Mucosa of descending colon (tissue), 3 donors: ENCODE measurements around the gene CD74. TPM values are rescaled to one million over a fixed set of nuclear protein-coding genes. Genes with fewer than 3 reads are reported as not detected.
"Not testable (repeated sequence)": the region's sequence is repeated elsewhere in the genome, so short reads cannot be mapped to it uniquely, and the experiment has no call there.

Experiments
- ATAC-seq: fragments of 200-7000 bp; cut with Tn5 transposase; one replicate; pipeline ENCODE4 v1.9.1; 2020; ENCODE audit warnings: mild to moderate bottlenecking, moderate library complexity
- DNase-seq, 3 donors: peaks; one replicate each; pipeline ENCODE4 v3.0.0-alpha.2; 2020
- H3K36me3 ChIP-seq: fragments of 200-600 bp; one replicate; pipeline ENCODE4 v1.8.0; 2021; ENCODE audit warnings: low read depth, mild to moderate bottlenecking
- H3K4me1 ChIP-seq: fragments of 200-600 bp; one replicate; pipeline ENCODE4 v1.8.0; 2021; ENCODE audit warnings: low read depth, mild to moderate bottlenecking
- H3K4me3 ChIP-seq: fragments of 200-600 bp; one replicate; pipeline ENCODE4 v1.8.0; 2021; ENCODE audit warnings: mild to moderate bottlenecking
- H3K9me3 ChIP-seq: fragments of 200-600 bp; one replicate; pipeline ENCODE4 v1.8.0; 2021; ENCODE audit warnings: mild to moderate bottlenecking
- CTCF ChIP-seq: fragments of 200-600 bp; IDR thresholded peaks from one replicate; pipeline ENCODE4 v1.8.0; 2022; ENCODE audit warnings: antibody characterized with exemption, mild to moderate bottlenecking
- intact Hi-C, 2 donors: fragments of 100-400 bp; cut with DNase I in 1 of 2; cut with micrococcal nuclease in 1 of 2; formaldehyde crosslinking; loops; one replicate each; pipeline versions ENCODE4 v1.11.0 to v1.11.1; 2022; cut with DNase I, micrococcal nuclease
- total RNA-seq, 3 donors: library from RNA; stranded (reverse); fragmentation: NEBNext Ultra II Directional in 2 of 3; extraction: Animal tissue kit (Norgen Biotek cat#: 25700) in 2 of 3; gene quantifications; one replicate each; pipeline versions ENCODE4 v1.2.1 to v1.2.4, GENCODE V29; 2021 to 2023
- donor health status: DM: no; HTN: no; CAD: no; lungs with moderate emphysema.
- donor health status: DM: no; HTN: no; CAD: no.
- donor health status: DM: no; HTN: yes; CAD: no.

CD74 gene
- total RNA-seq, 3 donors from 2014 or later, result 198 to 1,033 (median 284) TPM

- Histone ChIP-seq H3K4me3 (no peak overlapping the region), H3K9me3 (no peaks in the 10 kb centered on the region), H3K4me1 (no peaks in the 10 kb centered on the region), H3K36me3 (no peaks in the 10 kb centered on the region)
- no peak for TF ChIP-seq CTCF
- ATAC-seq (no peak), DNase-seq (no peak)
- intact Hi-C loops, result no loop called here
These were observed 9.4 kb upstream of the CD74 start for GRCh38 chr5:150422075-150422474.

DNA sequence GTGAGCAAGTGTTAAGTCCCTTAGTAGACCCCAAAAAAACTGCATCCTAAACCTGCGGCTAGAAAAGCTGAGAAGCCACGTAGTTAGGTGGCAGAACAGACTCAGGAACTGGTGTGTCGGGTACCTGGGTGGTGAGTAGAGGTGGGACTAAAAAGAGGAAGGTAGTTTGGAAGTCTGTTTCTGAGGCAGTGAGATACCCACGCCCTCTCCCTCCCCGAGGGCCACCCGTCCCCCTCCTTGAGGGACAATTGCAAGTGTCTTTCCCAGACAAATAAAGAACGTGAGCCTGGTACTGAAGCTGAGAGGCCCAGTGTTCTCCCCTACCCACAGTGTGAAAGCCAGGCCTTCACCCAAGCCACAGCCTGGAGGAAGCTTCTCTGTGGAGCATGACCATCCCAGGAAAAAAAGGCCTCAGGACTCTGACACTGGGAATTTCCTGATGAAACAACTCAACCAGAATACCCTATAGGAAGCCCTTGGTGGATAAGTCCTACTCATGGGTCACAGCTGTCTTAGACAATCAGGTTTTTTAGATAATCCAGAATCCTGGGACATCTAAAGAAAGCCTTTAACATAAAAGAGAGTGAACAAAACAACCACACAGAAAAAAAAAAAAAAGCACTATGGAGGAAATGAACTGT, 7.0 kb upstream of the CD74 start:
- Histone ChIP-seq H3K4me3 (no peak overlapping the region), H3K36me3 (no peaks in the 10 kb centered on the region), H3K9me3 (no peaks in the 10 kb centered on the region), H3K4me1 (no peaks in the 10 kb centered on the region)
- DNase-seq (no peak), ATAC-seq (peak; percentile 83)
- intact Hi-C loops, result no loop called here
- no peak for TF ChIP-seq CTCF

GRCh38 chr5:150413902-150414790, 1.4 kb upstream of the CD74 start:
- H3K36me3 ChIP-seq, ATAC-seq, H3K4me3 ChIP-seq, H3K9me3 ChIP-seq, intact Hi-C loops: not testable (repeated sequence)
- peaks cover 14% of the 10 kb centered on the region for H3K4me1 ChIP-seq
- peak in 1 of 3 donors; percentile 33 for DNase-seq

DNA sequence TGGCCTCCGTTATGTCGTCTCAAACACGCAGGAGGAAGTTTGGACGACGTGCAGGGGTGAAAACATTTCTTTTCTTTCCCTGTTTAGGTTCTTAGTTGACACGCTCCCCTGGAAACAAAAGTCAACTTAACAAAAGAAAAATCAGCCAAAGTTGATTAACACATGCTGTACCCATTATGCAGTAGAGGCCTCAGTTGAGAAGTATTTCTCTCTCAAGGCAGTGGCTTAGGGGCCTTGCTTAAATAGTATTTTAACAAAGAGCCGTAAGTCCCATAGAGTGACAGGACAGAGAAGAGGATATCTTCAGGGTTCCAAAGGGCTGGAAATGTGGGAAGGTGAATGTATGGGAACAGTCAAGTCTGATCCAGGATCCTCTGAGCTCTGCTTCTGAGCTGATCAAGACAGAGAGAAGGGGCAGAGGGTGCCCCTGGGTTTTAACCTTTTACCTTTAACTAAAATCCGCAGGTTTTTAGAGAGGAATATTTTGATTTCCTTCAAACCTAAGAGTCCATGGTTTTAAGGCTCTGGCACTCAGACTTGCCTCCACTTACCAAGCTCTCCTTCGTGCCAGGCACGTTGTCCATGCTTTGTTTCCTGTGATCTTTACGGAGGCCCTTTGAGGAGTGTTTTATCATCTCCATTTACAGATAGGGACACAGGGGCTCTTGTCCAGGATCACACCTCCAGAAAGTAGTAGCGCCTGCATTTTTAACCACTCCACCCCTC, 629 bp upstream of the CD74 start:
- no peaks in the 10 kb centered on the region for H3K36me3 ChIP-seq
- no peaks in the 10 kb centered on the region for H3K9me3 ChIP-seq
- DNase-seq (no peak), ATAC-seq (no peak)
- intact Hi-C loops, result no loop called here
- no peak for TF ChIP-seq CTCF
- peaks cover 14% of the 10 kb centered on the region for H3K4me1 ChIP-seq
- no peak overlapping the region for H3K4me3 ChIP-seq

- TF ChIP-seq CTCF, result no peak
- Histone ChIP-seq H3K4me3 (no peak overlapping the region), H3K9me3 (no peaks in the 10 kb centered on the region), H3K4me1 (peaks cover 14% of the 10 kb centered on the region), H3K36me3 (no peaks in the 10 kb centered on the region)
- intact Hi-C loops, result no loop called here
- peak; percentile 19 for ATAC-seq
- DNase-seq, result peak in 2 of 3 donors; percentile 70 to 71
These were observed 1.3 kb downstream of the CD74 start for GRCh38 chr5:150411245-150411979.
